HG03520 (cell line): ENCODE results near the gene GATA1.

Source experiments
- ATAC-seq: cut with Tn5 transposase; IDR thresholded peaks from one replicate; pipeline ENCODE4 v1.9.1; 2021; ENCODE audit warnings: mild to moderate bottlenecking, moderate library complexity; ENCODE audit not compliant: unreplicated experiment

The GATA1 gene

DNA sequence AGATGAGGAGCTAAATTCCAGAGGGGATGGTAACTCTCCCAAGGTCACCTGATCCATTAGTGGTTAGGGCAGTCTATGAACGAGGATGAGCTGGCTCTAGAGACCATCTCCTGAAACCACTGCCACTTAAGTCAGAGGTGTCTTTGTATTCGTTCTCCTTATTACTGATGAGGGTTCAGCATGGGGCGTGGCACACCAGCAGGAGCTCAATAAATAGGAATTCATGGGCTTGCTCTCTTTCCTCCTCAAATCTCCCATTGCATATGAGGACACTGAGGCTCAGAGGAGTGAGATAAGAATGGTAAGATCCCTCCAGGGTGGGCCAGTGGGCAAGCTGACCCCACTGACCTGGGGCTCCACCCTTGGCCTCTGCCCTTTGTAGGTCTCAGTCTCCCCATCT lies 1.7 kb upstream of the GATA1 start:
- no peak for ATAC-seq

DNA sequence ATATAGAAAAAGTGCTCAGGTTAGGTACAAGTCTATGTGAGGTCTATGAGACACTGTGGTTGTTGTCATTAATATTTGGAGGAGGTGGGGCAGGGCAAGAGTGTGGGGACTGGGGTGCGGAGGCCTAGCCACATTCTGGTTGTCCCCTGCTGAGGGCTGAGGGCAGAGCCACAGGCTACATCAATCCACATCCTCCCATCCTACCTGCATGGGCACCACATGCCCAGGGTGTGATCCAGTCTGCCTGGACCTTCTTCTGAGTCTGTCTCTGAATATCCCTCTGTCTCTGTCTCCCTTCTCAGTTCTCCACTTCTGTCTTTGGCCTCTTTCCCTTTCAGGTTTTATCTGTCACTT lies 1.2 kb upstream of the GATA1 start:
- no peak for ATAC-seq

DNA sequence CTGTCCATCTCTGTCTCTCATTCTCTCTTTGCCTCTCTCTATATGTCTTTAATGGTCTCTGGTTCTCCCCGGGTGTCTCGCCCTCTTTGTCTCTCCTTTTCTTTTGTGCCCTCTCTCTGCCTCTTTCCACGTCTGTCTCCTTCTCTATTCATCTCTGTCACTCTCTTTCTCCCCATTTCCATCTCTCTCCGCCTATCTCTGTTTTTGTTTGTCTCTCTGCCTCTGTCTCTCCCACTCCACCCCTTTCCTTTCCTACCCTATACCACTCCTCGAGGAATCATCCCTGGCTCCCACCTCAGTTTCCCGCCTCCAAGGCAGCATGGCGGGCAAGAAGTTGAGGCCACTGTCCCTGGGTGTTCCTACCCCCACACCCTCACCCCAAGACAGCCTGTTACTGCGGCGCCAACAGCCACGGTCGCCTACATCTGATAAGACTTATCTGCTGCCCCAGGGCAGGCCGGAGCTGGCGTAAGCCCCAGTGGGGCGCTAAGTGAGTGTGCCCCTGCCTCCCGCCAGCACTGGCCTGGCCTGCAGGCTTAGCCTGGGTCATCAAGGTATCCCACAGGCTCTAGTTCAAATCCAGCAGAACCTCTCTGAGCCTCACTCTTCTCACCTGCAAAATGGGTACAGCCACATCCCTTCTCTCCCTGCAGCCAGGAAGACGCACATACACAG lies 713 bp upstream of the GATA1 start:
- no peak for ATAC-seq

DNA sequence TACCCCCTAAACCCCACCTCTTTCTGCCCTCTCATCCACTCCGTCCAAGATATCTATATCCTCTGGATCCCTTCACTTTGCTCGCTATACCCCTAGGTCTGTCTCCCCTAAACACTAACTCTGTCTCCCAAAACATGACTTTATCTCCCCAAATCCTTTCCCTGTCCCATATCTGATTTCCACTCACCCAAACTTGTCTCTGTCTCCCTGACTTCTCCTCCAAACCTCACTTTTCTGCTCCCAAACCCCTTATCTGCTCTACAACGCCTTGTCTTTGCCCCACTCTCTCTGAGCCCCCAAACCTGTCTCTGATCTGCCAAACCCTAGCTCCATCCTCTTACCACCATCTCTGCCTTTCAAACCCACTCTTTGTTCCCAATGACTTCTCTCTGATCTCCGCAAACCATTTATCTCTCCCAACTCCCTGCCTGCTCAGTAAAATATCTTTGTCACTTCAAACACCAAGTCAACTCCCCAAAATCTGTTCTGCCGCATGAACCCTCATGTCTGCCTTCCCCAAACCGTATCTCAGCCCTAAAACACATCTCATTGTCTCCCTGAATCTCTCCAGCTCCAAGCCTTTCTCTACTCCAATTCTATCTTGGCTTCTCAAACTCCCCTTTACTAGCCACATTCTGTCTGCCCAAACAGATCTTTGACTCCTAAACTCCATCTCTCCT lies 575 bp downstream of the GATA1 start:
- ATAC-seq = no peak

DNA sequence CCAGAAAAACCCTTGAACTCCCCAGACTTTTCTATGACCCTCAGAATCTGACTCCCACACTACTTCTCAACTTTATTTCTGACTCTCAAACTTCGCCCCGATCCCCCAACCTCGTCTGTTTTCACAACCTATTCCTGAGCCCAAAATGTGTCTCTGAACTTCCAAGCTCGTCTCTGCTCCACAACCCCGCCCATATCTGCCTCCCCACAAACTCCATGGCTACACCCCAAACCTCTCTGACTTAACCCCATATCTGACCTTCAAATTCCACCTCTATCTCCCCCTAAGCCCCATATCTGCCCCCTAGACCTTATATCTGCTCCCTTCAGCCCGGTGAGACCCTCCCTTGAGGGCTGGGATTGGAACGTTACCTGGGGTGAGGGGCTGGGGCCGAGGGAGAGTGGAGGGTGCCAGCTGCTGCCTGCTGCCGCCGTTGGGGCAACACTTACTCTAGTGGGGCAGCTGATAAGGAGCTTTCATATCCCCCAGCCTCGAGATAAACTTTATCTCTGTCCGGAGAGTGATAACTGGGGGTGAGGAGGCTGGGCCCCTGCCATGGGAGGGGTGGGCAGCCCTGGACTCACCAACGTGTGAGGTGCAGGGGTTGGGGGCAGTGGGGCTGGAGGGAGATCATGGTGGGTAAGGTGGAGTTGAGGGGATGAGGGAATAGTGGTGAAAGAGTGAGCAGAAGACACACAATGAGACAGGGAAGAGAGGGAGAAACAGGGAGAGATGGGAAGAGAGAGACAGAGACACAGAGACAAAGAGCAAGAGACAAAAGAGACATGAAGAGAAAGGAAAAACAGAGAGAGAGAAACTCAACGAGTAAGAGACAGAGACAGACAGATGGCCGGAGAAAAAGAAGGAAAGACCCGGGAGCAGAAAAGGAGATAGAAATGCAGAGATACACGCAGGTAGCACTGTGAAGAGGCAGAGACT lies 1.4 kb downstream of the GATA1 start:
- ATAC-seq = no peak

DNA sequence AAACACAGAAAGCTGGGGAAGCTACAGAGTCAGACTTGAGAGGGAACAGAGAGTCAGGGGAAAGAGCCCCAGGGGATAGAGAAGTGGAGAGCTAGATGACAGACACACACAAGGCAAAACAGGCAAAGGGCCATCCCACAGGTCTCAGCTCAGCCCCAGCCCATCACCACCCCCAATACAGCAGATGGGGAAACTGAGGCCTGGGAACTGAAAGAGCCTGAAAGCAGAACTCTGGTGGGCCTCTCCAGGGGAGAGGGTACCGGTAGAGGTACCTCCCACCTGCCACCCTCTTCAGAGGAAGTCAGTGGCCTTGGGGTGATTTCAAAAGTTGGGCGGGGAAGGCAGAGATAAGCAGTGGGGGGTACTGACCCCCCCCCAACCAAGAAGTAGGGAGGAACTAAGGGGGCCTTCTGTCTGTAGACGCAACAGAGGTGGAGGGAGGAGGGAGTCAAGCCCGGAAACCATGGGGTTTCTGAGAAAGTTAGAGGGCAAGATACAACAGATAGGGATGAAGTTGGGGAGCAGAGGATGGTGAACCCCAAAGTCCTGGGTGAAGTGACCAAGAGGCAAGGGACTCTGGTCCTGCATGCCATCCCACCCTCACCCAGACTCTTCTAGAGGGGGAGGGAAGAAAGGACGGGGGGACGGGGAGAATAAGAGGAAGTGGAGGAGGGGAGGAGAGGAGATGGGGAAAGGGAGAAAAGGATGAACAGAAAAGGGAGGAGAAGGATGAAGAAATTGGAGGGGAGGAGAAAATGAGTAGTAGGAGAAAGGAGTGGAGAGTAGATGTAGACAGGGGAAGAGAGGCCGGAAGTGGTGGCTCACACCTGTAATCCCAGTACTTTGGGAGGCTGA lies 3.2 kb downstream of the GATA1 start:
- no peak for ATAC-seq

DNA sequence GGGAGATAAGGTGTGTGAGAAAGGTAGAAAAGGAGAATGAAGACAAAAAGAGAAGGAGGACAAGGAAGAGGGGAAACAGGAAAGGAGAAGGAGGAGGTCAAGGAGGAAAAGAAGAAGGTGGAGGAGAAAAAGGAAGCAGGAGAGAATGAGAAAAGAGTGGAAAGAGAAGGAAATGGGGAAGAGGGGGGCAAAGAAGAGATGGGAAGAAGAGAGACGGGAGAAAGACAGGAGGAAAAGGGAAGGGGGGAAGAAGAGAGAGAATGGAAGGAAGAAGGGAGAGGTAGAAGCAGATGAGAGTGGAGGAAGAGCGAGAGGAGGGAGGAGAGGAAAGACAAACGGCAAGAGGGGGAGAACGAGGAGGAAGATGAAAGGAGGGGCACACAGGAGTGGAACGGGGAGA lies 4.1 kb downstream of the GATA1 start:
- ATAC-seq = no peak

DNA sequence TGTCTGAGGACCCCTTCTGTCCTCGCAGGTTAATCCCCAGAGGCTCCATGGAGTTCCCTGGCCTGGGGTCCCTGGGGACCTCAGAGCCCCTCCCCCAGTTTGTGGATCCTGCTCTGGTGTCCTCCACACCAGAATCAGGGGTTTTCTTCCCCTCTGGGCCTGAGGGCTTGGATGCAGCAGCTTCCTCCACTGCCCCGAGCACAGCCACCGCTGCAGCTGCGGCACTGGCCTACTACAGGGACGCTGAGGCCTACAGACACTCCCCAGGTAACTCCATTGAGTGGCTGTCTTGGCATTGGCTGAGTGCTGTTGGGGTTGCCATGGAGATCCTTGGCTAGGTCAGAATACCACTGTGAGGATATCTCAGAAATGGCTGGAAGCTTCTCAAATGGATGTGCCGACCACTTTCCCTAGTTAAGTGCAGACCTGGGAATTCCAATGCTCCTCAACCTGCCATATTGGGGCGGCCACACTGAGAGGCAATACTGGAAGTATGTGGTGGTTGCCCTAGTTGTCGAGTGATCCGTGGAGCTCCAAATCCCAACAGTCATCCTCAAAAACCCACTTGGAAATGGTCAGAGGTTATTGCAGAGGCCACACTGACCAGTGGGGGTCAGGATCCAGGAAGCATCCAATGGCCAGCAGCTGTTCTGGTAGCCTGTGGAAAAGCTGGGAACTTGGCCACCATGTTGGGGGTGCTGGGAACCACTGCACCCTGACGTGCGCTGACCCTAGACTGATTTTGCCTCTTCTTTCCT lies 4.9 kb downstream of the GATA1 start:
- ATAC-seq = no peak

DNA sequence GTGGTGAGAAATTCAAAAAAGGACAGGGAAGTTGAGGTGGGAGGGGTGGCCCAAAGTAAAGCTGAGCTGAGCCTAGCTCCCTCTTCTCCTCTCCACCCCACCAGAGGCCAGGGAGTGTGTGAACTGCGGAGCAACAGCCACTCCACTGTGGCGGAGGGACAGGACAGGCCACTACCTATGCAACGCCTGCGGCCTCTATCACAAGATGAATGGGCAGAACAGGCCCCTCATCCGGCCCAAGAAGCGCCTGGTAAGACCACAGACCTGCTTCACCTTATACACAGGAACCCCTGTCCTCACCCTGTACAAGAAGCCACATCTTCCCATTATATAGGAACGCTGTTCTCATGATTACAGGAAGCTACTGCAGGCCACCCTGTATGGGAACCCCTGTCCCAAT lies 5.8 kb downstream of the GATA1 start:
- no peak for ATAC-seq

DNA sequence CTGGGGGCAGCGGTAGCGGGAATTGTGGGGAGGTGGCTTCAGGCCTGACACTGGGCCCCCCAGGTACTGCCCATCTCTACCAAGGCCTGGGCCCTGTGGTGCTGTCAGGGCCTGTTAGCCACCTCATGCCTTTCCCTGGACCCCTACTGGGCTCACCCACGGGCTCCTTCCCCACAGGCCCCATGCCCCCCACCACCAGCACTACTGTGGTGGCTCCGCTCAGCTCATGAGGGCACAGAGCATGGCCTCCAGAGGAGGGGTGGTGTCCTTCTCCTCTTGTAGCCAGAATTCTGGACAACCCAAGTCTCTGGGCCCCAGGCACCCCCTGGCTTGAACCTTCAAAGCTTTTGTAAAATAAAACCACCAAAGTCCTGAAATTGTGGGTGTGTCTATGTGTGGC lies 7.5 kb downstream of the GATA1 start:
- ATAC-seq = no peak

DNA sequence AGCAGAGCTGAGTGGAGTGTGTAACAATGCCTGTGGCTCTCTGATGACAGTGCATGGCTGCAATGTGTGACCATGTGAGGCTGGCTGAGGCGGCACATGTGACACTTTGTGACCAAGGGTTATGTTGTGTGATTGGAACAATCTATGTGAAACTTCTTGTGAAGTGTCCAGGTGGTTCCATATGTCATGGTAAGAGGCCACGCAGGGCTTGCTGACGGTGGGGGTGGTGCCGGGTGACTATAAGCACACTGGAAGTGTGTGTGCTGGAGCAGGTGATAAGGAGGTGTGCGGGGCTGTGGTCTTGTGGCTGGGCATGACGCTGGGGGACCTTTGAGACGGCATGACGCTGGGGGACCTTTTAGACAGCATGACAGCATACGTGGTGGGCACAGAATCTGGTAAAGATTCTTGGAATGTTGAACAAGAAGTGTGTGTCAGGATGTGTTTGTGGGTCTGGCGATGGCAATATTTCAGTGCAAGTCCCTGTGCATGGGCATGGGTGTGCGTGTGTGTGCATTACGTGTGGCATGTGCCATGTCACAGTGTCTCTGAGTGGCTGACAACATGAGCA lies 8.0 kb downstream of the GATA1 start:
- ATAC-seq = no peak

DNA sequence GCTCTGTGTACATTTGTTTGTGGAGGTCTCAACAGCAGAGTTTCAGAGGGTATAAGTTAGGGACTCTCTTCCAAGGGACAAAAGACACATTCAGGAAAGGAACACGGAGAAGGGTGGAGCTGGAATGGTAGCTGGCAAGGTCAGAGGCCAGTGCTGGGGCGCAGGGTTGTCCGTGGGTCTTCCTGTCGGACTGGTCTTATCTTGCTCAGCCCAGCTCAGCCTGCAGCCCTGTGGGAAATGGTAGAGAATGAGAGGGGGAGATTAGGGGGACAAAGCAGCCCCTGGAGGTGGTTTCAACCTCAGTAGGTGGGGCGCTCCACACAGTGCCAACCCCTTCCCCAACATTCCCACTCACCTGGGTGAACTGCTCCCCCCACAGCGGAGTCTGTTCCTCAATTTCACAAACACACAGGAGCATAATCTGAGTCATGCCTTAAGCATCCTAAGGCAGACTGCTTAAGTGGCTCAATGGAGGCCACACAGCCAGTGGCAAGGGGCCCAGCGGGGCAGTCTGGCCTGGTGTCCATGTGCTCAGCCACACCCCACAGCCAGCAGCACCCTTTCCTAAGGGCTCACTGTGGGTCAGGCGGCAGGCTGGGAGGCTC lies 8.6 kb downstream of the GATA1 start:
- no peak for ATAC-seq

DNA sequence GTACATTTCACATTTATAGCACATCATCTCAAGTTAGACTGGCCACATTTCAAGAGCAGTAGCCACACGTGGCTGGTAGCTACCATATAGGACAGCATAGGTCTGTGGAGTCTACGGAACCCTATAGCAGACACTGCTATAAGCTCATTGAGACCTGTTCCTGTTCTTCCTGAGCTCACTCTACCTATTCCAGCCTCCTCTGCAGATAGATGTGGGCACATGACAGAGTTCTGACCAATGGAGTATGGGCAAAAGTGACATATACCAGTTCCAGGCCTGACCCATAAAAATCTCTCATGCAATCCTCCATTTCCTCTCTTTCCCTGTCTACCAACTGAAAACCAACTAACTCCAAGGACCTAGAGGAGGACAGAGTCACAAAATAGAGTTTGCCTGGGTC lies 11.9 kb downstream of the GATA1 start:
- no peak for ATAC-seq

DNA sequence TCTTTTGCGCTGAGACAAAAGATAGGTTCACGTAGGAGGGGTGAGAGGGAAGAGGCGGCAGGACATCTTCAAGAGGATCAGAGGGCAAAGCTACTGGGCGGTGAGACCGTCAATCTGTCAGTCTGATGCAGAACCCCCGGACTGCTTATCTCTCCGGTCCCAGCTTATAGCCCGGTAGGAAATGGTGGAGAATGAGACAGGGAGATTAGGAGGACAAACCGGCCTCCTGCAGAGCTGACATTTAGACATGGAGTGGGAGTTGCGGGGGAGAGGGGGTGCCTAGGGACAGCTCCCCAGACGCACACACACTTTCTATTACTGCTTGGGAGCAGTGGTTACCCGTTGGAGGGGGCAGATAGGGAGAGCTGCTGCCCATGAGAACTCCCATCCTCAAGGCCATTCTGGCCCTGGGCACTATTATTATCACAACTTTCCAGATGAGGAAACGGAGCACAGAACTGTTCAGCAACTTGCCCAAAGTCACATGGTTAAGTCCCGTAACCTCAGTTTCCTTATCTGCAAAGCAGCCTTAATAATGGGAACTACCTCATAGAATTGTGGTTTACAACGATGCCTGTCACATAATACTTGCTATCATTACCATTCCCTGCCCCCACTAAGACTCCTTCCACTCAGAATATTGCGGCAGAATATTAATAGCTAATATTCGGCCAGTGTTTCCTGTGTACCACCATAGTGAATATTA lies 14.3 kb downstream of the GATA1 start:
- ATAC-seq = no peak

DNA sequence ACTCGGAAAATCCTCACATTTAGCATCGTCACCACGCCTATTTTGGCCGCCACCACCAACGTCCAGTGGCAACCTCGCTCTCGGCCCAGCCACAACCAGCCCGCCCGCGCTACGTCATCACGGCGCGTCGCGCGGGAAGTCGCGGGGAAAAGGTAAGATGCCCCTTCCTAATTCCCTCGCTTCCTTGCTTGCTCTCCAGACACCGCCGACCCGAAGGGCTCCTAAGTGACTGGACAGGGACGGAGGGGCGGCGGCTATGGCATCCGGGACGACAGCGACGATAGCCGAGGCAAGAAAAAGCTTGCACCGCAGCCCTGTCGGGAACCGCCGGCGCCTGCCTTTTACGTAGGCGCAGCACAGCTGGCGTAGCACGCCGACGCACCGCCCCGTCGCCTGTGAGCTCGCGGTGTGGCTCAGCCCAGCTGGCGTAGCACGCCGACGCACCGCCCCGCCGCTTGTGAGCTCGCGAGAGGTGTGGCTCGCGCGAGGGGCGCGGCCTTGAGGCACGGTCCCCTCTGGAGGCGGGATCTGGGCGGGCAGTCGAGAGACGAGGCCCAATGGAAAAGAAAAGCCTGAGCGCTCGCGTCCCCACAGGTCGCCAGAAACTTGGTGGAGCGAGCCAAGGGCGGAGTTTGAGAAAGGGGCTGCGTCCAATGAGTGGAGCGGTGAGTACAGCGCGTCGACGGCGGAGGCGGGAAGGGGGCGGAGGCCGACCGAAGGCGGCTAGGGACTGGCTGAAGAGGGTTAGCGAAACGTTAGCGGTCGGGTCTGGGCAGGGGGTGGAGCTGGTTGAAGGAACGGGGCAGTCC lies 15.1 kb downstream of the GATA1 start, which contains the start of gene HDAC6:
Gene HDAC6 (plus strand): TSS at position 788 of the 809 bp plus-strand sequence. CDS start 626 bp downstream, outside the sequence.
- ATAC-seq = peak; percentile 79

DNA sequence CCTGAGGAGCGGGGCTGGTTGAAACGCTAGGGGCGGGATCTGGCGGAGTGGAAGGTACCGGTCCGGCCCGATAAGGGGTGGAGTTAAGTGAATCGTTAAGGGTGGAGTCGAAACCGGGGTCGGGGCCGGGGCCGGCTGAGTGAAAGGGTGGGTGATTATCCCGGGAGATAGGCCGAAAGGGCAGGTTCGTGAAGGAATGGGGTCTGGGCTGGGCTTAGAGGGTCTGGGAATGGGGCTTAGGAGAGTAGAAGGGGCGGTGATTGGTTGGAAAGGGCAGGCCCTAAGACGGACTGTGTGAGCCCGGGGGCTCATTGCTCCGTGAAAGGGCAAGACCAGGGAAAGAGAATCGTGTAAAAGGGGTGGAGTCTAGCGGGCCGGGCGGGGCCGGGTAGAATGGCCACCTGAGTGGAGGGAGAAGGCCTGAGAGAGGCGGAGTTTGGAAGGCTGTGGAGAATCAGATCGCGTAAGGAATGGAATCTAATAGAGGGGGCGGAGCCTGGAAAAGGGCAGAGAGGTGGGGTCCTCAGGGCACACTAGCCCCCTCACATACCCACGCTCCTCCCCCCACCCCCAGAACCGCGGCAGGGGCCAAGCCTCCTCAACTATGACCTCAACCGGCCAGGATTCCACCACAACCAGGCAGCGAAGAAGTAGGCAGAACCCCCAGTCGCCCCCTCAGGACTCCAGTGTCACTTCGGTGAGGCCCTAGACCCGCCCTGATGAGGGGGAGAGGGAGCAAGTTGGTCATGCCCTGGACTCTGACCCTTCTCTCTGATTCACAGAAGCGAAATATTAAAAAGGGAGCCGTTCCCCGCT lies 15.9 kb downstream of the GATA1 start:
- peak; percentile 39 for ATAC-seq

DNA sequence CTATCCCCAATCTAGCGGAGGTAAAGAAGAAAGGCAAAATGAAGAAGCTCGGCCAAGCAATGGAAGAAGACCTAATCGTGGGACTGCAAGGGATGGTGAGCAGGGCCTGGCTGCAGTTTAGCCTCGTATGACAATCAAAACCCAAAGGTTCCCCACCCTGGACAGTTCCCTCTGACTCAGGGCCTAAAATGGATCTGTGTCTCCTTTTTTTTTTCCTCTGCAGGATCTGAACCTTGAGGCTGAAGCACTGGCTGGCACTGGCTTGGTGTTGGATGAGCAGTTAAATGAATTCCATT lies 16.5 kb downstream of the GATA1 start:
- no peak for ATAC-seq
